GM12878 (cell line): ENCODE measurements around the gene BIRC5. TPM values are rescaled to one million over a fixed set of nuclear protein-coding genes. Genes with fewer than 3 reads are reported as not detected.

Experiments used
- CEBPB ChIP-seq, 2 experiments: fragments of 150-350 bp in 1 of 2; IDR thresholded peaks; 2 replicates each; pipeline ENCODE4 v1.6.1; 2012 to 2014; ENCODE audit warnings: low read depth in 2 of 2, low read length in 2 of 2, borderline replicate concordance in 1 of 2, inconsistent platforms in 1 of 2
- CHD4 ChIP-seq: fragments of 200-600 bp; sonication (generic); IDR thresholded peaks from 2 replicates; pipeline ENCODE4 v1.6.1; 2016; ENCODE audit warnings: mild to moderate bottlenecking
- ELK1 ChIP-seq: IDR thresholded peaks from 2 replicates; pipeline ENCODE4 v1.6.1; 2012; ENCODE audit warnings: low read depth, low read length, improper control_type of control experiment
- HDAC2 ChIP-seq: fragments of 200-600 bp; sonication (generic); IDR thresholded peaks from 2 replicates; pipeline ENCODE4 v1.6.1; 2017
- HDGF ChIP-seq: fragments of 450-650 bp; IDR thresholded peaks from 2 replicates; pipeline ENCODE4 v1.6.1; 2016; ENCODE audit warnings: antibody characterized with exemption
- HSF1 ChIP-seq: fragments of 150-350 bp; IDR thresholded peaks from 2 replicates; pipeline ENCODE4 v1.6.1; 2014; ENCODE audit warnings: mild to moderate bottlenecking, low read depth, low read length
- KAT2A ChIP-seq: conservative IDR thresholded peaks from 2 replicates; pipeline ENCODE4 v1.6.1; 2011; ENCODE audit warnings: low read depth, low read length; ENCODE audit not compliant: control insufficient read depth
- MYB ChIP-seq: fragments of 150-350 bp; IDR thresholded peaks from 2 replicates; pipeline ENCODE4 v1.6.1; 2014; ENCODE audit warnings: mild to moderate bottlenecking, low read depth, low read length, borderline replicate concordance
- NR2C1 ChIP-seq: fragments of 450-650 bp; IDR thresholded peaks from 2 replicates; pipeline ENCODE4 v1.6.1; 2017; ENCODE audit warnings: antibody characterized with exemption, mild to moderate bottlenecking, moderate library complexity
- POU2F2 ChIP-seq: IDR thresholded peaks from 3 replicates; pipeline ENCODE4 v1.6.1; 2011; ENCODE audit warnings: low read depth, mild to moderate bottlenecking, low read length, borderline replicate concordance
- RAD51 ChIP-seq: fragments of 450-650 bp; IDR thresholded peaks from 2 replicates; pipeline ENCODE4 v1.6.1; 2016; ENCODE audit warnings: moderate library complexity, mild to moderate bottlenecking, inconsistent platforms
- RCOR1 ChIP-seq: conservative IDR thresholded peaks from 2 replicates; pipeline ENCODE4 v1.6.1; 2012; ENCODE audit warnings: low read depth, low read length, improper control_type of control experiment
- SREBF1 ChIP-seq: IDR thresholded peaks from 2 replicates; pipeline ENCODE4 v1.6.1; 2012; ENCODE audit warnings: mild to moderate bottlenecking, low read length
- SREBF2 ChIP-seq: IDR thresholded peaks from 2 replicates; pipeline ENCODE4 v1.6.1; 2012; ENCODE audit warnings: mild to moderate bottlenecking, low read length
- STAT1 ChIP-seq: fragments of 450-650 bp; conservative IDR thresholded peaks from 2 replicates; pipeline ENCODE4 v1.6.1; 2014; ENCODE audit warnings: antibody characterized with exemption, mild to moderate bottlenecking
- TCF7 ChIP-seq: IDR thresholded peaks from 2 replicates; pipeline ENCODE4 v1.6.1; 2014; ENCODE audit warnings: antibody characterized with exemption, borderline replicate concordance
- USF2 ChIP-seq: IDR thresholded peaks from 2 replicates; pipeline ENCODE4 v1.6.1; 2011; ENCODE audit warnings: low read depth, low read length, improper control_type of control experiment, borderline replicate concordance
- polyA plus RNA-seq, 11 experiments: library from polyadenylated mRNA; depleted of rRNA in 4 of 11; unstranded in 6 of 11; stranded (reverse) in 5 of 11; fragments of >200 nt; fragmentation: Nextera tagmentation in 4 of 11; fragmentation: Illumina TruSeq in 1 of 11; extraction: Ambion mirVana in 4 of 11; extraction: Trizol in 1 of 11; gene quantifications; 1 replicate in 1 of 11; 2 replicates in 10 of 11; pipeline versions ENCODE4 v1.2.1 to v1.2.3, GENCODE V29; 2011 to 2016; ENCODE audit warnings: inconsistent platforms in 2 of 11, missing spikeins in 2 of 11, low read depth in 1 of 11
- total RNA-seq, 4 experiments: library from RNA; depleted of rRNA in 3 of 4; stranded (reverse); fragments of >200 nt in 3 of 4; fragmentation: Illumina TruSeq in 1 of 4; extraction: Trizol in 1 of 4; gene quantifications; 2 replicates each; pipeline versions ENCODE4 v1.2.1 to v1.2.3, GENCODE V29; 2013 to 2021
- TF ChIP-seq, protein P1 (sequence below): fragments of 450-650 bp; IDR thresholded peaks from 2 replicates; pipeline ENCODE4 v1.6.1; 2016; ENCODE audit warnings: mild to moderate bottlenecking
- TF ChIP-seq, protein P2 (sequence below): IDR thresholded peaks from 2 replicates; pipeline ENCODE4 v1.6.1; 2011; ENCODE audit warnings: borderline replicate concordance, low read depth, mild to moderate bottlenecking, moderate library complexity, low read length; ENCODE audit not compliant: insufficient read depth, poor library complexity, severe bottlenecking
- TF ChIP-seq, protein P3 (sequence below): fragments of 450-650 bp; IDR thresholded peaks from 2 replicates; pipeline ENCODE4 v1.6.1; 2016; ENCODE audit warnings: mild to moderate bottlenecking, moderate library complexity, borderline replicate concordance

The BIRC5 gene
- total and polyA plus RNA-seq, 10 of the 15 experiments (the other 5 are each of a cell fraction or from before 2014, with no cell fraction given), result 41.0 to 175 (median 90.8) TPM

DNA sequence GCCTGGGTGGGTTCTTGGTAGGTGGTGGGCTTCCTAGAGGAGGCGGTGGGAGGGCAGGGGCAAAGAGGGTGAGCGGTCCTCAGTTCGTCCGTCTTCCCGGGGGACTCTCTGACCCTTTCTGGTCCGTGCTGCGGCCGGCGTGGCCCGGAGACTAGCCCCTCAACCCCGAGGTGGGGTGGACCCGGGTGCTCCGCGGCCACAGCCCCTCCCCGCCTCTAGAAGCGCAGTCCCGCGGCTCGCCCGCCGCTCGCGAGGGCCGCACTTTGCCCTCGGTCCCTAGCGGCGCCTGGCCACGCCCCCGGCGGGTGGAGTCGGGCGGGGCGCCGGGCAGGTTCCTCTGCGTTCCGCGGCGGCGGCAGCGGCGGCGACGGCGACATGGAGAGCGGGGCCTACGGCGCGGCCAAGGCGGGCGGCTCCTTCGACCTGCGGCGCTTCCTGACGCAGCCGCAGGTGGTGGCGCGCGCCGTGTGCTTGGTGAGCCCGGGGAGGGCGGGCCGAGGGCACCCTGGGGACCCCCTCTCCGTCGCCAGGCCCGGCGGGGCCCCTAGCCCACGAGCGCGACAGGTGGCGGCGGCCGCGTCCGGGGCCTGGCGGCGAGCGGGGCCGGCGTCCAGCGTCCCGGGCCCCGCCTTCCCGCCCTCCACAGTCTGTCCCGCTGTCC lies 45.7 kb upstream of the BIRC5 start, which contains the start of gene SYNGR2 (continued):
- TF ChIP-seq, protein P1, sequence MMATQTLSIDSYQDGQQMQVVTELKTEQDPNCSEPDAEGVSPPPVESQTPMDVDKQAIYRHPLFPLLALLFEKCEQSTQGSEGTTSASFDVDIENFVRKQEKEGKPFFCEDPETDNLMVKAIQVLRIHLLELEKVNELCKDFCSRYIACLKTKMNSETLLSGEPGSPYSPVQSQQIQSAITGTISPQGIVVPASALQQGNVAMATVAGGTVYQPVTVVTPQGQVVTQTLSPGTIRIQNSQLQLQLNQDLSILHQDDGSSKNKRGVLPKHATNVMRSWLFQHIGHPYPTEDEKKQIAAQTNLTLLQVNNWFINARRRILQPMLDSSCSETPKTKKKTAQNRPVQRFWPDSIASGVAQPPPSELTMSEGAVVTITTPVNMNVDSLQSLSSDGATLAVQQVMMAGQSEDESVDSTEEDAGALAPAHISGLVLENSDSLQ, result no peak
- TF ChIP-seq HDAC2 (no peak), CHD4 (no peak), POU2F2 (0 out of 3 replicates have a peak, but pooled peaks have one; percentile 38), HDGF (no peak), HSF1 (no peak), RAD51 (no peak), KAT2A (no peak), RCOR1 (no peak), SREBF1 (no peak), TCF7 (no peak), STAT1 (peak; percentile 62; the same call in 1 of the 2 replicates), NR2C1 (peak; percentile 39; the same call in 1 of the 2 replicates), USF2 (no peak), CEBPB (IDR thresholded peaks at IDR 0.05; ENCODE audit: borderline replicate concordance in 1 of 2, low read depth in 2 of 2, low read length in 2 of 2) (no peak), MYB (no peak), SREBF2 (no peak), ELK1 (no peak)
- TF ChIP-seq, protein P2, sequence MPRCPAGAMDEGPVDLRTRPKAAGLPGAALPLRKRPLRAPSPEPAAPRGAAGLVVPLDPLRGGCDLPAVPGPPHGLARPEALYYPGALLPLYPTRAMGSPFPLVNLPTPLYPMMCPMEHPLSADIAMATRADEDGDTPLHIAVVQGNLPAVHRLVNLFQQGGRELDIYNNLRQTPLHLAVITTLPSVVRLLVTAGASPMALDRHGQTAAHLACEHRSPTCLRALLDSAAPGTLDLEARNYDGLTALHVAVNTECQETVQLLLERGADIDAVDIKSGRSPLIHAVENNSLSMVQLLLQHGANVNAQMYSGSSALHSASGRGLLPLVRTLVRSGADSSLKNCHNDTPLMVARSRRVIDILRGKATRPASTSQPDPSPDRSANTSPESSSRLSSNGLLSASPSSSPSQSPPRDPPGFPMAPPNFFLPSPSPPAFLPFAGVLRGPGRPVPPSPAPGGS, result peak; percentile 24
- TF ChIP-seq, protein P3, sequence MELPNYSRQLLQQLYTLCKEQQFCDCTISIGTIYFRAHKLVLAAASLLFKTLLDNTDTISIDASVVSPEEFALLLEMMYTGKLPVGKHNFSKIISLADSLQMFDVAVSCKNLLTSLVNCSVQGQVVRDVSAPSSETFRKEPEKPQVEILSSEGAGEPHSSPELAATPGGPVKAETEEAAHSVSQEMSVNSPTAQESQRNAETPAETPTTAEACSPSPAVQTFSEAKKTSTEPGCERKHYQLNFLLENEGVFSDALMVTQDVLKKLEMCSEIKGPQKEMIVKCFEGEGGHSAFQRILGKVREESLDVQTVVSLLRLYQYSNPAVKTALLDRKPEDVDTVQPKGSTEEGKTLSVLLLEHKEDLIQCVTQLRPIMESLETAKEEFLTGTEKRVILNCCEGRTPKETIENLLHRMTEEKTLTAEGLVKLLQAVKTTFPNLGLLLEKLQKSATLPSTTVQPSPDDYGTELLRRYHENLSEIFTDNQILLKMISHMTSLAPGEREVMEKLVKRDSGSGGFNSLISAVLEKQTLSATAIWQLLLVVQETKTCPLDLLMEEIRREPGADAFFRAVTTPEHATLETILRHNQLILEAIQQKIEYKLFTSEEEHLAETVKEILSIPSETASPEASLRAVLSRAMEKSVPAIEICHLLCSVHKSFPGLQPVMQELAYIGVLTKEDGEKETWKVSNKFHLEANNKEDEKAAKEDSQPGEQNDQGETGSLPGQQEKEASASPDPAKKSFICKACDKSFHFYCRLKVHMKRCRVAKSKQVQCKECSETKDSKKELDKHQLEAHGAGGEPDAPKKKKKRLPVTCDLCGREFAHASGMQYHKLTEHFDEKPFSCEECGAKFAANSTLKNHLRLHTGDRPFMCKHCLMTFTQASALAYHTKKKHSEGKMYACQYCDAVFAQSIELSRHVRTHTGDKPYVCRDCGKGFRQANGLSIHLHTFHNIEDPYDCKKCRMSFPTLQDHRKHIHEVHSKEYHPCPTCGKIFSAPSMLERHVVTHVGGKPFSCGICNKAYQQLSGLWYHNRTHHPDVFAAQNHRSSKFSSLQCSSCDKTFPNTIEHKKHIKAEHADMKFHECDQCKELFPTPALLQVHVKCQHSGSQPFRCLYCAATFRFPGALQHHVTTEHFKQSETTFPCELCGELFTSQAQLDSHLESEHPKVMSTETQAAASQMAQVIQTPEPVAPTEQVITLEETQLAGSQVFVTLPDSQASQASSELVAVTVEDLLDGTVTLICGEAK, result no peak
